OCI-LY1 (cell line): ENCODE results near the gene FGF14.

Experiments
- H2AFZ ChIP-seq: fragments of 200-600 bp; sonication (generic), shearing (Covaris generic); 2 replicates; pipeline ENCODE4 v1.6.0; 2014; ENCODE audit warnings: antibody characterized with exemption, mild to moderate bottlenecking, low read length
- H3F3A ChIP-seq: fragments of 200-600 bp; sonication (generic), shearing (Covaris generic); 2 replicates; pipeline ENCODE4 v1.6.0; 2014; ENCODE audit warnings: mild to moderate bottlenecking, antibody characterized with exemption, low read length, moderate library complexity; ENCODE audit not compliant: insufficient read depth
- H3K27ac ChIP-seq: fragments of 200-600 bp; sonication (generic); 2 replicates; pipeline ENCODE4 v1.5.1; 2014; ENCODE audit warnings: low read length, mixed run types, mild to moderate bottlenecking, low read depth; ENCODE audit not compliant: poor library complexity, severe bottlenecking
- H3K27me3 ChIP-seq: fragments of 200-600 bp; sonication (generic); 2 replicates; pipeline ENCODE4 v1.6.0; 2014; ENCODE audit warnings: antibody characterized with exemption, mild to moderate bottlenecking, low read length, moderate library complexity; ENCODE audit not compliant: insufficient read depth
- H3K36me3 ChIP-seq: fragments of 200-600 bp; sonication (generic); 2 replicates; pipeline ENCODE4 v1.6.1; 2014; ENCODE audit warnings: mild to moderate bottlenecking, antibody characterized with exemption, low read length, moderate library complexity, mixed read lengths; ENCODE audit not compliant: insufficient read depth
- H3K4me1 ChIP-seq: fragments of 200-600 bp; sonication (generic); 2 replicates; pipeline ENCODE4 v1.5.1; 2014; ENCODE audit warnings: mild to moderate bottlenecking, low read length, moderate library complexity; ENCODE audit not compliant: insufficient read depth, severe bottlenecking
- H3K4me2 ChIP-seq: fragments of 200-600 bp; sonication (generic), shearing (Covaris generic); 2 replicates; pipeline ENCODE4 v1.6.1; 2014; ENCODE audit warnings: low read length
- H3K4me3 ChIP-seq: fragments of 200-600 bp; sonication (generic); 2 replicates; pipeline ENCODE4 v1.5.1; 2014; ENCODE audit warnings: low read length, low read depth, mild to moderate bottlenecking, mixed read lengths; ENCODE audit not compliant: poor library complexity, severe bottlenecking
- H3K79me2 ChIP-seq: fragments of 200-600 bp; shearing (Covaris generic); 2 replicates; pipeline ENCODE4 v1.6.1; 2016; ENCODE audit warnings: mixed run types, low read length, mixed read lengths; ENCODE audit not compliant: insufficient read depth
- H3K9ac ChIP-seq: fragments of 200-600 bp; sonication (generic), shearing (Covaris generic); 2 replicates; pipeline ENCODE4 v1.6.1; 2014; ENCODE audit warnings: mild to moderate bottlenecking, low read length, mixed read lengths
- H3K9me2 ChIP-seq: fragments of 200-600 bp; sonication (generic), shearing (Covaris generic); 2 replicates; pipeline ENCODE4 v1.6.1; 2014; ENCODE audit warnings: low read depth, mild to moderate bottlenecking, low read length, mixed read lengths
- H3K9me3 ChIP-seq: fragments of 200-600 bp; shearing (Covaris generic); 2 replicates; pipeline ENCODE4 v1.6.1; 2014; ENCODE audit warnings: low read length, mixed read lengths
- H4K20me1 ChIP-seq: fragments of 200-600 bp; sonication (generic), shearing (Covaris generic); 2 replicates; pipeline ENCODE4 v1.6.0; 2016; ENCODE audit warnings: mild to moderate bottlenecking, low read length; ENCODE audit not compliant: insufficient read depth
- EZH2 ChIP-seq: fragments of 200-600 bp; sonication (generic), shearing (Covaris generic); IDR thresholded peaks from 2 replicates; pipeline ENCODE4 v1.8.0; 2017; ENCODE audit warnings: borderline replicate concordance, mixed run types, mild to moderate bottlenecking, antibody characterized with exemption, low read length, moderate library complexity, mixed read lengths
- TF ChIP-seq, protein P1 (sequence below): fragments of 200-600 bp; sonication (generic), shearing (Covaris generic); IDR thresholded peaks from 2 replicates; pipeline ENCODE4 v1.5.1; 2017; ENCODE audit warnings: mild to moderate bottlenecking, antibody characterized with exemption, low read length, moderate library complexity, mixed read lengths

Gene FGF14

DNA sequence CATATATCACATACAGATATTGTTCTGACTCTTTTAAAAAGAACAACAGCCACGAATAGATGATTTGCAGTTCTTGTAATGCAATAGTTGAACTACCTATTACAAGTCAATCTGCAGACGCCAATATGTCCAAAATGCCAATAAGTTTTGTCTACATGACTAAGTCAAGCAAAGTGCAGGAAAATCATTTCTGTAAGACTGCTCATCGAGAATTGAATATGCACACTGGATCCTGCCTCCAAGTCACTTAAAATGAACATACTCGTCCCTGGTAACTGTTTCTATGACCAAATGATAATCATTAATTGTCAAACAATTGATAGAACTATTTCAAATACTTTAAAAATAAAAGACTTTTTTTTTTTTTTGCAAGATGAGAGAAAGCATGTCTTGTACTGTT, 573.7 kb downstream of the FGF14 start:
- H3K9me3 ChIP-seq = no peaks in the 10 kb centered on the region
- TF ChIP-seq EZH2 = no peak
- TF ChIP-seq, protein P1, sequence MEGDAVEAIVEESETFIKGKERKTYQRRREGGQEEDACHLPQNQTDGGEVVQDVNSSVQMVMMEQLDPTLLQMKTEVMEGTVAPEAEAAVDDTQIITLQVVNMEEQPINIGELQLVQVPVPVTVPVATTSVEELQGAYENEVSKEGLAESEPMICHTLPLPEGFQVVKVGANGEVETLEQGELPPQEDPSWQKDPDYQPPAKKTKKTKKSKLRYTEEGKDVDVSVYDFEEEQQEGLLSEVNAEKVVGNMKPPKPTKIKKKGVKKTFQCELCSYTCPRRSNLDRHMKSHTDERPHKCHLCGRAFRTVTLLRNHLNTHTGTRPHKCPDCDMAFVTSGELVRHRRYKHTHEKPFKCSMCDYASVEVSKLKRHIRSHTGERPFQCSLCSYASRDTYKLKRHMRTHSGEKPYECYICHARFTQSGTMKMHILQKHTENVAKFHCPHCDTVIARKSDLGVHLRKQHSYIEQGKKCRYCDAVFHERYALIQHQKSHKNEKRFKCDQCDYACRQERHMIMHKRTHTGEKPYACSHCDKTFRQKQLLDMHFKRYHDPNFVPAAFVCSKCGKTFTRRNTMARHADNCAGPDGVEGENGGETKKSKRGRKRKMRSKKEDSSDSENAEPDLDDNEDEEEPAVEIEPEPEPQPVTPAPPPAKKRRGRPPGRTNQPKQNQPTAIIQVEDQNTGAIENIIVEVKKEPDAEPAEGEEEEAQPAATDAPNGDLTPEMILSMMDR = no peak
- no peaks in the 10 kb centered on the region for H3K9me2 ChIP-seq
- no peaks in the 10 kb centered on the region for H3K4me1 ChIP-seq
- H2AFZ ChIP-seq = no peak overlapping the region
- no peaks in the 10 kb centered on the region for H4K20me1 ChIP-seq
- H3K27me3 ChIP-seq = 0 out of 2 replicates have a peak, but pooled peaks cover 4% of the 10 kb centered on the region
- no peaks in the 10 kb centered on the region for H3K36me3 ChIP-seq
- no peak overlapping the region for H3K27ac ChIP-seq
- no peaks in the 10 kb centered on the region for H3K79me2 ChIP-seq
- no peak overlapping the region for H3K4me3 ChIP-seq
- no peaks in the 10 kb centered on the region for H3F3A ChIP-seq
- no peak overlapping the region for H3K9ac ChIP-seq
- no peak overlapping the region for H3K4me2 ChIP-seq

DNA sequence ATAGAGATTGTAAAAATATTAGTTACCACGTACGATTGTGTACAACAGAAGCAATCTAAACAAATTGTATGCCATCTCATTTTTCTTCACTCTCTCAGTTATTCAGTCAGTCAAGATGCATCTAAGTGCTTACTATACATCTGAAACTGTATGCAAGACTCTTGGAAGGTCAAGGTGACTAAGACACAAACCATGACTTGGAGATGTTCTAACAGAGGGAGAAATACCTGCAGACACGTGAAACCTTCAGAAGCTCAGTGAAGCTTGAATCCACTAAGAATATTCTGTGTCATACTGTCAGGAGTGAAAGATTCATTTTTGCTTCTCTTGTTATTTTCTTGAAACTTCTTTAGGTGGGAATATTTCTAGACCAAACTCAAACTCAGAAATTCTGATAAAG, 584.0 kb downstream of the FGF14 start:
- Histone ChIP-seq H3K4me1 (no peaks in the 10 kb centered on the region), H3K79me2 (no peaks in the 10 kb centered on the region), H3K4me3 (no peak overlapping the region), H3K36me3 (no peaks in the 10 kb centered on the region), H3K9ac (no peak overlapping the region), H2AFZ (no peak overlapping the region), H3K4me2 (no peak overlapping the region), H4K20me1 (no peaks in the 10 kb centered on the region), H3K27ac (no peak overlapping the region), H3K9me3 (no peaks in the 10 kb centered on the region), H3K9me2 (no peaks in the 10 kb centered on the region), H3F3A (no peaks in the 10 kb centered on the region), H3K27me3 (no peaks in the 10 kb centered on the region)
- TF ChIP-seq EZH2 = no peak
- TF ChIP-seq, protein P1 = no peak

DNA sequence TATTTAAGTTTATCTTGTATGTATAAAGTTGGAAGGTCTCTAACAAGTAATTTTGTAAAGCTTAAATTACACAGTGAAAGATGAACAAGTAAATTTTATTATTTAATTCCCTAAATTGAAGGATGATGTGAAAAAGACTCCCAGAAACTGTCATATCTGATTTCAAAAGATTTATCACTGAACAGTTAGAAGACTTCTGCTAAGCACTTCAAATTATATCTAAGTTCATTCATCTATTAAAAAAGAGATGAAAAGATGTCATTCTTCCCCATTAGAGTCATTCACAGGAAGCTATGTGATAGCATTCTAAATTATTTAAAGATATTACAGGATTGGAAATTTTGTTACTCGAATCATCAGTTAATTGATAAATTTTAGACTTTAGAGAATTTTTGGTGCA, 590.0 kb downstream of the FGF14 start:
- no peak overlapping the region for H3K27ac ChIP-seq
- H3K4me3 ChIP-seq = no peak overlapping the region
- H3K27me3 ChIP-seq = no peaks in the 10 kb centered on the region
- no peaks in the 10 kb centered on the region for H3K36me3 ChIP-seq
- no peak overlapping the region for H3K4me2 ChIP-seq
- H3K79me2 ChIP-seq = no peaks in the 10 kb centered on the region
- H4K20me1 ChIP-seq = no peaks in the 10 kb centered on the region
- no peaks in the 10 kb centered on the region for H3K9me2 ChIP-seq
- H3F3A ChIP-seq = no peaks in the 10 kb centered on the region
- no peaks in the 10 kb centered on the region for H3K9me3 ChIP-seq
- H3K9ac ChIP-seq = no peak overlapping the region
- H2AFZ ChIP-seq = no peak overlapping the region
- no peak for TF ChIP-seq EZH2
- TF ChIP-seq, protein P1 = no peak
- H3K4me1 ChIP-seq = no peaks in the 10 kb centered on the region
